ENCODE measurements around the gene PSMA6. TPM values are rescaled to one million over a fixed set of nuclear protein-coding genes. Genes with fewer than 3 reads are reported as not detected.
"Not testable (repeated sequence)": the region's sequence is repeated elsewhere in the genome, so short reads cannot be mapped to it uniquely, and the experiment has no call there.

The PSMA6 gene
- total RNA-seq, 1 experiment from 2014 or later: 221 TPM

GRCh38 chr14:35284506-35284905, 7.7 kb upstream of the PSMA6 start:
- DNase-seq (ENCODE audit: low read depth): no peak

DNA sequence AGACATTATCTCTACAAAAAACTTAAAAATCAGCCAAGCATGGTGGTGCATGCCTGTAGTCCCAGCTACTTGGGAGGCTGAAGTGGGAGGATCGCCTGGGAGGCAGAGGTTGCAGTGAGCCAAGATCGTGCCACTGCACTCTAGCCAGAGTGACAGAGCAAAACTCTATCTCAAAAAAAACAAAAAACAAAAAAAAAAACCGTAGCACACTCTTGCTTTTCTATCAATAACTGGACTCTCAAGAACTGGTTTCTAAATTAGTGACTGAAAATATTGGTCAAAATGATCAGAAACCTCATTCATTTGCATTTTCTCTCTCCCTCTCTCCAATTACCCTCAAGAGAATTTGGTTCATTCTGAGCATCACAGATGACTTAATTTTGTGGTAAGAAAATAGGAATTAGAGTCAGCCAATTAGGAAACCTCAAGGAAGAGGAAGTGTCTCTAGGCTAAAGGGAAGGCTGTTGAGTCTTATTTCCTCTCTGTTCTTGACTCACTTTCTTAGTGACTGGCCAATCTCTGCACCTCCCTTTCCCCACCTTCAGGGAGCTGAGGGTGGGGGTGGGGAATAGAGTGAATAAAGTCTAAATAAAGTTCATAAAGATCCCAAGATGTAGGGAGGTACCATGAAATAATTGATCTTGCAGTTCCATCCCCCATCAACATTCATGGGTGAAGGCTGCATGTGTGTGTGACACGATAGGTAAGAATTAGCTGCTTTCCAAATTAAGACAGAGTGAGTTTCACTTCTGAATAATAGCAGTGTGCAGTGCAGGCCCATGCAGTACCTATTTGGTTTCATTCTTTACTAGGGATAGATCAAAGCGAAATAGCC, 6.8 kb upstream of the PSMA6 start:
- DNase-seq (ENCODE audit: low read depth): peak; percentile 25

GRCh38 chr14:35286003-35286600, 6.1 kb upstream of the PSMA6 start:
- DNase-seq (ENCODE audit: low read depth): no peak

DNA sequence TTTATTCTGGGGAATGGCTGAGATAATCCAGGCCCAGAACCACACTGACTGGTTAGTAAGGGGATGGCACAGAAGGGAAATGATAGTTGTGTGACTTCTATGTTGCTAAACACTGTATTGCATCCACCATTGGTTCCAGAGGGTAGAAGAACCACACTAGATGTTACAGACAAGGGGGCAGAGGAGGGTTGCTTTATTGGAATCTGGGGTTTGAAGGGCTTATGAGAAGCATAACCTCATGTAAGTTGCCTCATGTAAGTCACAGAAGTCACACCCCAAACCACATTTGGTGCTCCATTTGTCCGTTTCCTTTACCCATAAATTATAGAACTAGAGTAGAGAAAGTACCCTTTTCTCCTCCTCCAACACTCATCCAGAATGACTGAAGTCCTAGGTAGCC, 5.5 kb upstream of the PSMA6 start:
- no peak for DNase-seq (ENCODE audit: low read depth)

DNA sequence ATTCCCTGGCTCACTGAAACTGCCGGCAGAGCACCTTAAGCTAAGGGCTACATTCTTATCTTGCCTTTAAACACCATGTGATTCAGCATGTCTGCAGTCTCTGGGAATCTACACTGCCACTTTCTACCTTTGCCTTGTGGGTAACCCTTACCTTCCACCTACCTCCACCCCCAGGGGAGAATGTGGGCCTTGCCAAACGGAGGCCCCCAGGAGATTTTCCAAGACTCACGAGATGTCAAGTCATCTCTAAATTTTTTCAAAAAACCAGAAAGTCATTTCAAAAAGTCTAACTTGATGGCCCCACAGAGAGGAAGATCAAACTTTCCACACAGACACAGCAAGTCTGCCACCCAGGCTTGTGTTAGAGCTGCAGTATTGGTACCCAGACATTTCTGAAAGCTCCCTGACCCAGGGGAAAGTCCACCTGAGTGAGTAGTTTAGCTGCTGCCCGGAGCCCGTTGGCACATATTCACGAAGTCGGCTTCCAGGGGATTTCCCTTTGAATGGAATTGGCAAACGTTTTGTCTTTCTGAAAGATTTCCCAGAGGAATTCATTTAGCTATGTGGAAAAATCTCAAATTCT, 4.7 kb upstream of the PSMA6 start:
- no peak for DNase-seq (ENCODE audit: low read depth)

DNA sequence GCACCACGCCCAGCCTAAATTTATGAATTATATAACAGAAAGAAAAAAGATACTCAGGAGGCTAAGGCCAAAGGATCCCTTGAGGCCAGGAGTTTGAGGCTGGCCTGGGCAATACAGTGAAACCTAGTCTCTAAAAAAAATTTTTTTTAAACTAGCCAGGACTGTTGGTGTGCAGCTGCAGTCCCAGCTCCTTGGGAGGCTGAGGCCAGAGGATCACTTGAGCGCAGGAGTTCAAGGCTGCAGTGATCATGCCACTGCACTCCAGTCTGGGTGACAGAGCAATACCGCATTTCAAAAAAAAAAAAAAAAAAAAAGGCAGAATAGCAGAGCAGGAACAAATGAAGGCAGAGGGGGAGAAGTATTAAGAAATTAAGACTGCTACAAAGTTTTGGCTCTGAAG, 2.6 kb upstream of the PSMA6 start:
- DNase-seq (ENCODE audit: low read depth): no peak

- no peak for DNase-seq (ENCODE audit: low read depth)
Measured at GRCh38 chr14:35292770-35293561, 784 bp downstream of the PSMA6 start.

GRCh38 chr14:35295845-35296161, 3.6 kb downstream of the PSMA6 start:
- no peak for DNase-seq (ENCODE audit: low read depth)

- DNase-seq (ENCODE audit: low read depth): no peak
Measured at GRCh38 chr14:35296545-35296944, 4.4 kb downstream of the PSMA6 start.

DNA sequence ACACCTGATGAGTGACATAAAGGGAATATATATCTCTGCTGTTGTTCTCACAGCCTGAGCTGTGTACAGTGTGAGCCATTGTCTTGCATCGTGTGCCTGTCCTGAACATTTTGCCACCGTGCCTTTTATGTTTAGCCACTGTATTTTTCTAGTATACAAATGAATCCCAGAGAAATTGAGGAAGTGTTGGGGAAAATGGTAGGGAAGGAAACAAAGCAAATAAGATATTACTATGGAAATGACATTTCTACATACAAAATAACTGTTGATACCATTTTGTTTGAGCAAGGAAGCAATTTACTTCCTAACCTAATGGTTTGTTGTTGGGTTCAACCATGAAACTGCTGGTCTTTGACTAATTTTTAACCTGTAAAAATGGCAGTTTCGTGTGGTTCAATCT, 5.5 kb downstream of the PSMA6 start:
- no peak for DNase-seq (ENCODE audit: low read depth)

- DNase-seq (ENCODE audit: low read depth): no peak
Measured at GRCh38 chr14:35298351-35298750, 6.2 kb downstream of the PSMA6 start.

DNA sequence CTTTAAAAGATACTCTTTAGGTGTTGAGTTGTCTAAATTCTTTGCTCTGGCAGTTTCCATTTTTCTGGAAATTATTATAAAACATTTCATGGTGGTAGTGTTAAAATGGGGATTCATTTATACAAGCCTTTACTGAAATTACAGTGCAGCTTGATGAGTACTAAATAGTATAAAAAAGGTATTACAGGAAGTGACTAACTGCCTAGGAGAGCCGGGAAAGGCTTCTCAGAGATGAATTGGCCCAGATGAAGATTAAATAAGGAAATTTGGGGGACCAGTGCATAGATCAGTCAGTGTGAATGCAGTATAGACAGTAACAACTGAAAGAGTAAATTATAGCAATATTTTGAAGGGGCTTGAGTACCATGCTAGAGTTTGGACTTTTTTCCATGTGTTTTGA, 7.5 kb downstream of the PSMA6 start:
- DNase-seq (ENCODE audit: low read depth): no peak

DNA sequence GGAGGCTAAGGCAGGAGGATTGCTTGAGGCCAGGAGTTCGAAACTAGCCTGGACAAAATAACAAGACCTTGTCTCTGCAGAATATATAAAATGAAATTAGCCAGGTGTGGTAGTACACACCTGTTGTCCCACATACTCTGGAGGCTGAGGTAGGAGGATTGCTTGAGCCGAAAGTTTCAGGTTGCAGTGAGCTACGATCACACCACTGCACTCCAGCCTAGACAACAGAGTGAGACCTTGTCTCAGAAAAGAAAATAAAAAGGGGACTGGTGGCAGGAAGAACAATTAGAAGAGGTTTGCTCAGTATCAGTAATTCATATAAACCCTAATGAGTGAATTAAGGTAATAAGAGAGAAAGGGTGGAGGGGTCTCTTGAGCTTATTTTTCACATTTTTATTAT, 8.0 kb downstream of the PSMA6 start:
- no peak for DNase-seq (ENCODE audit: low read depth)

DNA sequence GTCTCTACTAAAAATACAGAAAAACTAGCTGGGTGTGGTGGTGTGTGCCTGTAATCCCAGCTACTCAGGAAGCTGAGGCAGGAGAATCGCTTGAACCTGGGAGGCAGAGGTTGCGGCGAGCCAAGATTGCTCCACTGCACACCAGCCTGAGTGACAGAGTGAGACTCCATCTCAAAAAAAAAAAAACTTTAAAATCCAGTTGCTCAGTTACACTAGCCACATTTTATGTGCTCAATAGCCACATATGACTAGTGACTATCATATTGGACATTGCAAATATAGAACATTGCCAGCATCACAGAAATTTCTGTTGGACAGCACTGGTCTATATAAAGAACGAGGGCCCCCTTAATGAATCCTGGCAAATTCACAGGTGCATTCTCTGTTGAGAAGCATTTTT, 9.2 kb downstream of the PSMA6 start:
- DNase-seq (ENCODE audit: low read depth): not testable (repeated sequence)

DNA sequence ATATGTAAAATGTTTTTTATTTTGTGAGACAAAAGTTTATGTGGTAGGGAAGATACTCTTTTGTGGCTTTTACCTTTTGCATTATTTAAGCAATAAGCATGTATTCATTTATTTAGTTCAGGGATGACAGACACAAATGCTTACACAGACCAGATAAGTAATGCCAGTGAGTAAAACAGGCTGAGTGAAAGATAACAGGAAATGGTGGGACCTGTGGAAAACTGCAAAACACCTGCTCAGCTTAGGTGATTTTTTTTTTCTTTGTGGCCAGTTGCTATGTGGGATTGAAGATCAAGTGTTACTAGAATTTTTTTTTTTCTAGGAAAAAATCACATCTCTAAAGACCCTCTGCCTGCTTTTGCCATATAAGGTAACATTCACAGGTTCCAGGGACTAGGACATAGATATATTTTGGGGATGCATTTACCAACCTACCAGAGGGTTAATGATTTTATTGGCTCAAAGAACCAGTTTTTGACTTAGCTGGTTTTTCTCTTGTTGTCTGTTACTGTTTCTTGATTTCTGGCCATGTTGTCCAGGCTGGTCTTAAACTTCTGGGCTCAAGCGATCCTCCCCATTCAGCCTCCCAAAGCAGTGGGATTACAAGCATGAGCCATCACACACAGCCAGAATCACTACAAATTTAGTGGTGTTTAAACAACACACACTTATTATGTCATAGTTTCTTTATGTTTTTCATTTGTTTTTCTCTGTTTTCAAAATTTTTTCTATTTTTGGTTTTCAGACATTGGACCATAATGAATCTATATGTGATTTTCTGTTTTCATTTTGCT, 9.8 kb downstream of the PSMA6 start:
- DNase-seq (ENCODE audit: low read depth): no peak

GRCh38 chr14:35303149-35303935, 11.2 kb downstream of the PSMA6 start:
- DNase-seq (ENCODE audit: low read depth): no peak

DNA sequence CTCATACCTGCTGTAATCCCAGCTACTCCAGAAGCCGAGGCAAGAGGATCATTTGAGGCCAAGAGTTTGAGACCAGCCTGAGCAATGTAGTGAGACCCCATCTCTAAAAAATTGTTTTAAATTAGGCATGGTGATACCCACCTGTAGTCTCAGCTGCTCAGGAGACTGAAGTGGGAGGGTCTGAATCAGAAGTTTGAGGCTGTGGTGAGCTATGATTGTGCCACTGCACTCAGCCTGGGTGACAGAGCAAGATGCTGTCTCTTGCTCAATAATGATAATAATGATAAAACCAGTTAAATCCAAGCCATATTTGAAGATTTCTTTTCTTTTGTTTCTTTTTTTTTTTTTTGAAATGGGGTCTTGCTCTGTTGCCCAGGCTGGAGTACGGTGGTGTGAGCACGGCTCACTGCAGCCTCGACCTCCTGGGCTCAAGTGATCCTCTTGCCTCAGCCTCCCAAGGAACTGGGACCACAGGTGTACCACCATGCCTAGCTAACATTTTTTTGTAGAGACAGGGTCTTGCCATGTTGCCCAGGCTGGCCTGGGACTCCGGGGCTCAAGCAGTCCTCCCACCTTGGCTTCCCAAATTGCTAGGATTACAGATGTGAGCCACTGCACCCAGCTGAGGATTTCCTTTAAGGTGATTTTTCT, 12.8 kb downstream of the PSMA6 start:
- no peak for DNase-seq (ENCODE audit: low read depth)

GRCh38 chr14:35305633-35306032, 13.5 kb downstream of the PSMA6 start:
- DNase-seq (ENCODE audit: low read depth): no peak

DNA sequence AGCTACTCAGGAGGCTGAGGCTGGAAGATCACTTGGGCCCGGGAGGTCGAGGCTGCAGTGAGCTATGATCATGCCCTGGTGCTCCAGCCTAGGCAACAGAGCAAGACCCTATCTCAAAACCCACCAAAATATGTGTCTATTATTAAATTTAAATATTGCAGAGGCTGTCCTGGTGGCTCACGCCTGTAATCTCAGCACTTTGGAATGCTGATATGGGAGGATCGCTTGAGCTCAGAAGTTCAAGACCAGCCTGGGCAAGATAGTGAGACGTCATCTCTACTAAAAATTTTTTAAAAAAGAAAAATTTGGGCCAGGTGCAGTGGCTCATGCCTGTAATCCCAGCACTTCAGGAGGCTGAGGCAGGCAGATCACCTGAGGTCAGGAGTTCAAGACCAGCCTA, 13.9 kb downstream of the PSMA6 start:
- no peak for DNase-seq (ENCODE audit: low read depth)

- DNase-seq (ENCODE audit: low read depth): no peak
Measured at GRCh38 chr14:35317820-35318219, 25.6 kb downstream of the PSMA6 start.
